Measurements from ENCODE around the gene HOXB8. TPM values are rescaled to one million over a fixed set of nuclear protein-coding genes. Genes with fewer than 3 reads are reported as not detected.

HOXB8 gene
- total RNA-seq, 1 experiment from 2014 or later = 0.70 TPM

DNA sequence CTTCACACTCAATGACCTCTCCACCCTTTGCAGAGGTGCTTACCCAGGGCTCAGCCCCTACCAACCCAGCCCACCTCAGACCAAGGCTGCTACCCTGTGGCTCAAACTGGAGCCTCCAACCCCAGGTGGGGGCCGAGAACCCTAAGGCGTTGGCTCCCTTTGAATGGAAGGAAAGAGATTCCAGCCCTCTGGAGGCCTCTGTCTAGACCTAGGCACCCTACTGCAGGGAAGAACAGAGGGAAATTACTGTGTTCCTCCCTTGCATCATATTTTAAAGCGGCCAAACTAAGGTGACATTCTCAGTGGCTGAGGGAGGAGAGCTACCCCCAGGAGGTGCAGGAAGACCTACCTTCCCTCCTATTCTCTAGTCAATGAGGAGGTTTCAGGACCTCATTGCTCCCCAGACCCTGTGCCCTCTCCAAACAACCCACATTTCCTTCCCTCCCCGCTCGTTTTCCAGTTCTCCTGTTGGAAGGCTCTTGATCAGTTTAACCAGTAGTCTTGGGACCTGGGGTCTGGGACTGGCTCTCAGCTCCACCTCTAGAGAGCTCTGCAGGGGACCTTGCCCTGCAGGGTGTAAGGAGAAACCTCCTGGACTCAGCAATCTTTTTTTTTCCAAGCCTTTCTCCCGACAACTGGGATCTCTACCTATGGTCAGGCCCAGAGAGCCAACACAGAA is 5.5 kb upstream of the HOXB8 start:
- Histone ChIP-seq H3K9me2 (ENCODE audit: insufficient read depth) (no peaks in the 10 kb centered on the region), H3K27ac (no peak overlapping the region), H3K79me2 (ENCODE audit: low read depth) (no peaks in the 10 kb centered on the region), H3K4me1 (replicated peaks; ENCODE audit: insufficient read depth) (0 out of 2 replicates have a peak, but pooled peaks cover 4% of the 10 kb centered on the region), H3K4me2 (no peak overlapping the region), H4K20me1 (ENCODE audit: insufficient read depth) (no peaks in the 10 kb centered on the region; the same call in 1 of the 2 replicates), H3K27me3 (ENCODE audit: insufficient read depth, low read depth) (no peaks in the 10 kb centered on the region), H3K4me3 (no peak overlapping the region), H3K9me3 (ENCODE audit: insufficient read depth, low read depth) (no peaks in the 10 kb centered on the region), H2AFZ (no peak overlapping the region), H3K36me3 (ENCODE audit: low read depth) (no peaks in the 10 kb centered on the region), H3F3A (ENCODE audit: insufficient read depth, low read depth) (peaks cover 8% of the 10 kb centered on the region; the same call in 1 of the 2 replicates)
- ChIA-PET CTCF (no interaction called here), POLR2A (ENCODE audit: unreplicated experiment) (no interaction called here)
- intact Hi-C loops (cut with micrococcal nuclease; ENCODE audit: unreplicated experiment) = no loop called here
- TF ChIP-seq EZH2 (IDR thresholded peaks at IDR 0.05; ENCODE audit: low read depth) = no peak
- no peak for TF ChIP-seq CTCF (conservative IDR thresholded peaks at IDR 0.05)
- no TSS peak for BruUV-seq (replicated peaks)
- no peak for DNase-seq

GRCh38 chr17:48619826-48620449 is 4.8 kb upstream of the HOXB8 start:
- Histone ChIP-seq H3F3A (ENCODE audit: insufficient read depth, low read depth) (peaks cover 7% of the 10 kb centered on the region; the same call in 1 of the 2 replicates), H4K20me1 (ENCODE audit: insufficient read depth) (no peaks in the 10 kb centered on the region; the same call in 1 of the 2 replicates), H3K4me3 (no peak overlapping the region), H3K4me2 (no peak overlapping the region), H3K27ac (no peak overlapping the region), H3K9me3 (ENCODE audit: insufficient read depth, low read depth) (no peaks in the 10 kb centered on the region), H3K9me2 (ENCODE audit: insufficient read depth) (no peaks in the 10 kb centered on the region), H3K4me1 (replicated peaks; ENCODE audit: insufficient read depth) (0 out of 2 replicates have a peak, but pooled peaks cover 4% of the 10 kb centered on the region), H3K79me2 (ENCODE audit: low read depth) (no peaks in the 10 kb centered on the region), H3K36me3 (ENCODE audit: low read depth) (no peaks in the 10 kb centered on the region), H2AFZ (no peak overlapping the region), H3K27me3 (ENCODE audit: insufficient read depth, low read depth) (no peaks in the 10 kb centered on the region)
- intact Hi-C loops (cut with micrococcal nuclease; ENCODE audit: unreplicated experiment) = loop anchor here (2.0 to 10.0 kb wide), 6 partner anchors 268 to 675 kb away; partner anchors contain the start of gene PNPO
- DNase-seq = no peak
- no TSS peak for BruUV-seq (replicated peaks)
- POLR2A ChIA-PET (ENCODE audit: unreplicated experiment) = no interaction called here
- TF ChIP-seq CTCF (conservative IDR thresholded peaks at IDR 0.05) (no peak), EZH2 (IDR thresholded peaks at IDR 0.05; ENCODE audit: low read depth) (no peak)
- CTCF ChIA-PET = interaction anchor here (0.6 kb wide), 1 partner anchor 389 kb away, joined by 4 read pairs; no protein-coding TSS in a partner anchor

- H3K4me1 ChIP-seq (replicated peaks; ENCODE audit: insufficient read depth) = peaks cover 9% of the 10 kb centered on the region; the same call in 1 of the 2 replicates
- no peaks in the 10 kb centered on the region for H3K27me3 ChIP-seq (ENCODE audit: insufficient read depth, low read depth)
- H3K27ac ChIP-seq = no peak overlapping the region
- TF ChIP-seq EZH2 (IDR thresholded peaks at IDR 0.05; ENCODE audit: low read depth) (no peak), CTCF (conservative IDR thresholded peaks at IDR 0.05) (peak; percentile 98)
- no peak overlapping the region for H2AFZ ChIP-seq
- H3K79me2 ChIP-seq (ENCODE audit: low read depth) = no peaks in the 10 kb centered on the region
- intact Hi-C loops (cut with micrococcal nuclease; ENCODE audit: unreplicated experiment) = loop anchor here (1.0 to 10.0 kb wide), 8 partner anchors 266 to 674 kb away; partner anchors contain the start of gene PNPO
- no TSS peak for BruUV-seq (replicated peaks)
- ChIA-PET POLR2A (ENCODE audit: unreplicated experiment) (interaction anchor here (0.7 kb wide), 1 partner anchor 17 kb away, joined by 3 read pairs; no protein-coding TSS in a partner anchor), CTCF (interaction anchor here (1.1 kb wide), 1 partner anchor 403 kb away, joined by 3 read pairs; no protein-coding TSS in a partner anchor)
- DNase-seq = peak; percentile 73 to 89
- no peaks in the 10 kb centered on the region for H3K9me2 ChIP-seq (ENCODE audit: insufficient read depth)
- peak overlapping the region; percentile 32; the same call in 1 of the 2 replicates for H3K4me2 ChIP-seq
- H3K9me3 ChIP-seq (ENCODE audit: insufficient read depth, low read depth) = no peaks in the 10 kb centered on the region
- no peak overlapping the region for H3K4me3 ChIP-seq
- no peaks in the 10 kb centered on the region for H3F3A ChIP-seq (ENCODE audit: insufficient read depth, low read depth)
- no peaks in the 10 kb centered on the region for H4K20me1 ChIP-seq (ENCODE audit: insufficient read depth)
- no peaks in the 10 kb centered on the region for H3K36me3 ChIP-seq (ENCODE audit: low read depth)
These were observed 3.3 kb upstream of the HOXB8 start for GRCh38 chr17:48618256-48618896.
